KMS-11 (cell line): ENCODE measurements around the gene NDOR1.
A peak's percentile ranks its signal among the peaks of the same experiment; 100 is the strongest.

Experiments used
- H2AFZ ChIP-seq: fragments of 200-600 bp; sonication (generic); 2 replicates; pipeline ENCODE4 v1.6.1; 2016; ENCODE audit warnings: antibody characterized with exemption, mixed run types, low read depth
- H3K27ac ChIP-seq: fragments of 200-600 bp; sonication (generic); 2 replicates; pipeline ENCODE4 v1.6.1; 2016; ENCODE audit warnings: mild to moderate bottlenecking, mixed run types
- H3K27me3 ChIP-seq: fragments of 200-600 bp; sonication (generic); 2 replicates; pipeline ENCODE4 v1.6.1; 2017; ENCODE audit warnings: mild to moderate bottlenecking, low read depth, mixed run types, moderate library complexity; ENCODE audit not compliant: insufficient read depth
- H3K36me3 ChIP-seq: fragments of 200-600 bp; sonication (generic); 2 replicates; pipeline ENCODE4 v1.6.1; 2017; ENCODE audit warnings: mild to moderate bottlenecking, mixed run types; ENCODE audit not compliant: insufficient read depth
- H3K4me1 ChIP-seq: fragments of 200-600 bp; sonication (generic); 2 replicates; pipeline ENCODE4 v1.6.1; 2016; ENCODE audit warnings: mild to moderate bottlenecking, low read depth, mixed run types; ENCODE audit not compliant: poor library complexity, severe bottlenecking
- H3K4me2 ChIP-seq: fragments of 200-600 bp; sonication (generic); 2 replicates; pipeline ENCODE4 v1.7.0; 2016; ENCODE audit warnings: mild to moderate bottlenecking, mixed run types
- H3K4me3 ChIP-seq: fragments of 200-600 bp; sonication (generic); IDR thresholded peaks from 2 replicates; pipeline ENCODE4 v1.6.1; 2017; ENCODE audit warnings: low read depth, low read length, mixed read lengths; ENCODE audit not compliant: insufficient read depth
- H3K79me2 ChIP-seq: fragments of 200-600 bp; sonication (generic); 2 replicates; pipeline ENCODE4 v1.6.1; 2016; ENCODE audit warnings: low read depth, mixed run types; ENCODE audit not compliant: insufficient read depth
- H3K9ac ChIP-seq: fragments of 200-600 bp; sonication (generic); 2 replicates; pipeline ENCODE4 v1.6.1; 2016; ENCODE audit warnings: mild to moderate bottlenecking, mixed run types
- H4K20me1 ChIP-seq: fragments of 200-600 bp; sonication (generic); 2 replicates; pipeline ENCODE4 v1.6.1; 2016; ENCODE audit warnings: mild to moderate bottlenecking, mixed run types; ENCODE audit not compliant: insufficient read depth
- TF ChIP-seq, protein P1 (sequence below): fragments of 200-600 bp; sonication (generic); conservative IDR thresholded peaks from 2 replicates; pipeline ENCODE4 v1.6.1; 2017; ENCODE audit warnings: low read depth, mild to moderate bottlenecking, antibody characterized with exemption, low read length, moderate library complexity, mixed read lengths

Gene NDOR1

DNA sequence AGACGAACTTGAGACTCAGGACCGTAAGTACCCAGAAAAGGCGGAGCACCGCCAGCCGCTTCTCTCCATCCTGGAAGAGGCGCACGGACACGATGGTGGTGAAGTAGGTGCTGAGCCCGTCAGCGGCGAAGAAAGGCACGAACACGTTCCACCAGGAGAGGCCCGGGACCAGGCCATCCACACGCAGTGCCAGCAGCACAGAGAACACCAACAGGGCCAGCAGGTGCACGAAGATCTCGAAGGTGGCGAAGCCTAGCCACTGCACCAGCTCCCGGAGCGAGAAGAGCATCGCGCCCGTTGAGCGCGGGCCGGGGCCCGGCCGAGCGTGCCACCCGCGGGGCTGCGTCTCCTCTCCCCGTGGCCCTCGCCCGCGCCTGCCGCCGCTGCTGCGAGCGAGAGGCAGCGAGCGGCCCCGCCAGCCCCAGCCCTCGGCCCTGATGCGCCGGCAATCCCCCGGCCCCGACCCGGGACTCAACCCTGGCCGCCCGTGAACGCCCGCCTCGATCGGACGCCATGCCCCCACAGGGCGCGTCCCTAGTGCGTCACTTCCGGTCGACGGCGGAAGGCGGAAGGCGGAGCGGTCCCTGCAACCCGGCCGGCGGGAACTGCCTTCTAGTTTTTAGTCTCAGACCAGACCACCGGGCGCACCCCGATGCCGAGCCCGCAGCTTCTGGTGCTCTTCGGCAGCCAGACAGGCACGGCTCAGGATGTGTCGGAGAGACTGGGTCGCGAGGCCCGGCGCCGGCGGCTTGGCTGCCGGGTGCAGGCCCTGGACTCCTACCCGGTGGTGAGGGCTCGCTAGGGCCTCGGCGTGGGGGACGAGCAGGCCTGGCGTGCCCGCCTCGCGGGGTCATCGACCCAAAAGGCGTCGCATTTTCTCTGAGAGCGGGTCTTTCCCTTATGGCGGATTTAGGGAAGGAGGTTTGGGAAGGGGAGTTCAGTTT lies at the start of gene NDOR1, which contains the start of gene TMEM203:
Gene NDOR1, plus strand, starts transcription at position 575 of the 944 bp plus-strand sequence. Its CDS starts 78 bp downstream, at position 653.
Gene TMEM203, minus strand, starts transcription at position 523 of the 944 bp plus-strand sequence. Its CDS starts 234 bp downstream, at position 289.
- Histone ChIP-seq H4K20me1 (no peaks in the 10 kb centered on the region), H3K79me2 (peaks cover 43% of the 10 kb centered on the region)

DNA sequence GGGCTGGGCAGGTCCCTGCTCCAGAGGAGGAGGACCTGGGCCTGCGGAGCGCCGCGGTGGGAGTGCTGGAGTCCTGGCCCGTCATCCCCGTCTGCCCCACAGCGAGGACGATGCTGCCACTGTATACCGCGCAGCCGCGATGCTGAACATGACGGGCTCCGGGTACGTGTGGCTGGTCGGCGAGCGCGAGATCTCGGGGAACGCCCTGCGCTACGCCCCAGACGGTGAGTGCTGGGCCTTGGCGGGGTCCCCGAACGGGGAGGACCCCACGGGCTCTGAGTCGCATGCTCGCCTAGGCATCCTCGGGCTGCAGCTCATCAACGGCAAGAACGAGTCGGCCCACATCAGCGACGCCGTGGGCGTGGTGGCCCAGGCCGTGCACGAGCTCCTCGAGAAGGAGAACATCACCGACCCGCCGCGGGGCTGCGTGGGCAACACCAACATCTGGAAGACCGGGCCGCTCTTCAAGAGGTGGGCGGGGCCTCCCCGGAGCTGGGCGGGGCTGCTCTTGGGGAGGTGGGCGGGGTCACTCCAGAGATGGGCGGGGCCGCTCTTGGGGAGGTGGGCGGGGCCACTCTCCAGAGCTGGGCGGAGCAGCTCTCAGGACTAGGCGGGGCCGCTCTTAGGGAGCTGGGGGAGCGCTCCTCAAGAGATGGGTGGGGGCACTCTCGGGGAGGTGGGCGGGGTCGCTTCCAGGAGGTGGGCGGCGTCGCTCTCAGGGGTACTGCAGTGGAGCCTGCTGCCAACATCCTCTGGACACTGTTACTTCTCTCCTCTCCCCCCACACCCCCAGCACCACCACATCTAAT lies 48.7 kb upstream of the NDOR1 start:
- peaks cover 42% of the 10 kb centered on the region for H3K4me1 ChIP-seq
- no peaks in the 10 kb centered on the region for H4K20me1 ChIP-seq
- H3K27ac ChIP-seq, result no peak overlapping the region
- H3K4me2 ChIP-seq, result peak overlapping the region; percentile 63; the same call in 1 of the 2 replicates
- TF ChIP-seq, protein P1, sequence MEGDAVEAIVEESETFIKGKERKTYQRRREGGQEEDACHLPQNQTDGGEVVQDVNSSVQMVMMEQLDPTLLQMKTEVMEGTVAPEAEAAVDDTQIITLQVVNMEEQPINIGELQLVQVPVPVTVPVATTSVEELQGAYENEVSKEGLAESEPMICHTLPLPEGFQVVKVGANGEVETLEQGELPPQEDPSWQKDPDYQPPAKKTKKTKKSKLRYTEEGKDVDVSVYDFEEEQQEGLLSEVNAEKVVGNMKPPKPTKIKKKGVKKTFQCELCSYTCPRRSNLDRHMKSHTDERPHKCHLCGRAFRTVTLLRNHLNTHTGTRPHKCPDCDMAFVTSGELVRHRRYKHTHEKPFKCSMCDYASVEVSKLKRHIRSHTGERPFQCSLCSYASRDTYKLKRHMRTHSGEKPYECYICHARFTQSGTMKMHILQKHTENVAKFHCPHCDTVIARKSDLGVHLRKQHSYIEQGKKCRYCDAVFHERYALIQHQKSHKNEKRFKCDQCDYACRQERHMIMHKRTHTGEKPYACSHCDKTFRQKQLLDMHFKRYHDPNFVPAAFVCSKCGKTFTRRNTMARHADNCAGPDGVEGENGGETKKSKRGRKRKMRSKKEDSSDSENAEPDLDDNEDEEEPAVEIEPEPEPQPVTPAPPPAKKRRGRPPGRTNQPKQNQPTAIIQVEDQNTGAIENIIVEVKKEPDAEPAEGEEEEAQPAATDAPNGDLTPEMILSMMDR, result no peak
- no peak overlapping the region for H2AFZ ChIP-seq
- H3K36me3 ChIP-seq, result no peaks in the 10 kb centered on the region
- H3K9ac ChIP-seq, result no peak overlapping the region
- H3K79me2 ChIP-seq, result no peaks in the 10 kb centered on the region
- no peaks in the 10 kb centered on the region for H3K27me3 ChIP-seq
- no peak overlapping the region for H3K4me3 ChIP-seq

More for the DNA sequence above, at the start of gene NDOR1, which contains the start of gene TMEM203:
- Histone ChIP-seq H3K4me3 (no peak within 1 kb of the TSS), H3K36me3 (no peaks in the 10 kb centered on the region), H3K4me1 (peaks cover 32% of the 10 kb centered on the region), H3K9ac (peak within 1 kb of the TSS; percentile 72), H3K27me3 (no peaks in the 10 kb centered on the region), H3K4me2 (peak within 1 kb of the TSS; percentile 75), H3K27ac (peak within 1 kb of the TSS; percentile 31), H2AFZ (peak within 1 kb of the TSS; percentile 55)
- TF ChIP-seq, protein P1, result no peak

DNA sequence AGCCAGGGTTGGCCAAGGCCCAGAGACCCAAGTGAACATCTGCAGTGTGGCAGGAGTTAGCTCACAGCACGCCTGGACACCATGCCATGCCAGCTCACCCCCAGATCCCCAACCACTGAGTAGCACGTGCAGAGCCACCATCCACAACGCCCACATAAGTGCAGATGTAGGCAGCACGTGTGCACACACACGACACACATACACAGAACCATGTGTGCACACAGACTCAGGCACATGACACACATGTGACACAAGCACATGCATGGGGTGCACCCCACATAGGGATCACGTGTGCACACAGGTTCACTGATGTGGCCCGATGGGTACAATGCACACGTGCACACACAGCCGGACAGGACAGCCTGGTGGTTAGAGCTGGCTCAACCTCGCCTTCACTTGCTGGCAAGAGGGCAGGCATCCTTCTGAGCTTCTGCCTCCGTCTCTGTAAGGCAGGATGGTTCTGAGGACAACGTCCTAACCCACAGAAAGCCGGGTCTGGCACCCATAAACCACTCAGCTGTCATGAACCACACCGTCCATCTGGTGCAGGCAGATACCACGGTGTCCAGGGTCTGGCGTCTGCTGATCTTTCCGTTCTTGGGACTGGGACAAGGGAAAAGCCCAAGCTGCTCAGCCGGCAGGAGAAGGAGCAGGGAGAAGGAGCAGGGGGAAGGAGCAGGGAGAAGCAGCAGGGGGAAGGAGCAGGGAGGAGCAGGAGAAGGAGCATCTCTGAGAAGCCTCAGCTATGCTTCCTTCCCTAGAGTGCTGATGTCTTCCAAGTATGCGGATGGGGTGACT lies 47.7 kb upstream of the NDOR1 start:
- Histone ChIP-seq H3K36me3 (no peaks in the 10 kb centered on the region), H3K27ac (no peak overlapping the region), H3K4me1 (peaks cover 40% of the 10 kb centered on the region), H4K20me1 (no peaks in the 10 kb centered on the region), H3K27me3 (peaks cover 6% of the 10 kb centered on the region; the same call in 1 of the 2 replicates), H3K4me2 (peak overlapping the region; percentile 63; the same call in 1 of the 2 replicates), H3K9ac (no peak overlapping the region), H3K4me3 (no peak overlapping the region), H3K79me2 (no peaks in the 10 kb centered on the region), H2AFZ (peak overlapping the region; percentile 26; the same call in 1 of the 2 replicates)
- TF ChIP-seq, protein P1, result no peak

DNA sequence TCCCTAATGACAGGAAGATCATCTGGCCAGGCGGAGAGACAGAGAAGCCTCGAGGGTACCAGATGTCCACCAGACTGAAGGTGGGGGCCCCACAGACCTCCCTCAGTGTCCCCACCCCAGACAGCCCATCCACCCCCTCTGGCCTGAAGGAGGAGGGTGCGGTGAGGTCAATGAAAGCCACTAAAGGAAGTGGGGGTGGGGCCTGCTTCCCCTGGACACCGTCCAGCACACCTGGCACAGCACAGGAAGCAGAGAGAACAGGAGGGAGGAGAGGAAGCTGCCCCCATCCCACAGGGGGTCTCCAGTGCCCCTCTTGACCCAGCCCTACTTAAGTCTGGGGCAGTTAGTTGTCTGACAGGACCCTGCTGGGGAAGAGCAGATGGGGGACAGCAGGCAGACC lies 46.9 kb upstream of the NDOR1 start:
- no peak overlapping the region for H3K4me3 ChIP-seq
- peak overlapping the region; percentile 63 for H3K4me2 ChIP-seq
- H2AFZ ChIP-seq, result peak overlapping the region; percentile 44; the same call in 1 of the 2 replicates
- no peaks in the 10 kb centered on the region for H3K79me2 ChIP-seq
- no peak overlapping the region for H3K9ac ChIP-seq
- peaks cover 40% of the 10 kb centered on the region for H3K4me1 ChIP-seq
- TF ChIP-seq, protein P1, result no peak
- H3K27ac ChIP-seq, result no peak overlapping the region
- no peaks in the 10 kb centered on the region for H4K20me1 ChIP-seq
- H3K36me3 ChIP-seq, result no peaks in the 10 kb centered on the region
- H3K27me3 ChIP-seq, result peaks cover 10% of the 10 kb centered on the region; the same call in 1 of the 2 replicates
